ENCODE data around the gene RNF26.

The RNF26 gene

GRCh38 chr11:119315131-119316015, 19.0 kb upstream of the RNF26 start:
- in situ Hi-C loops (cut with HindIII; ENCODE audit: low sequenced_read_pairs): no loop called here

- in situ Hi-C loops (cut with HindIII; ENCODE audit: low sequenced_read_pairs): no loop called here
Measured at GRCh38 chr11:119316016-119316728, 18.2 kb upstream of the RNF26 start.

- in situ Hi-C loops (cut with HindIII; ENCODE audit: low sequenced_read_pairs): no loop called here
Measured at GRCh38 chr11:119316729-119317591, 17.4 kb upstream of the RNF26 start, which contains the start of gene MCAM. TSS of gene MCAM (minus strand) at chr11:119317130. CDS start at chr11:119317101, 29 bp downstream.

DNA sequence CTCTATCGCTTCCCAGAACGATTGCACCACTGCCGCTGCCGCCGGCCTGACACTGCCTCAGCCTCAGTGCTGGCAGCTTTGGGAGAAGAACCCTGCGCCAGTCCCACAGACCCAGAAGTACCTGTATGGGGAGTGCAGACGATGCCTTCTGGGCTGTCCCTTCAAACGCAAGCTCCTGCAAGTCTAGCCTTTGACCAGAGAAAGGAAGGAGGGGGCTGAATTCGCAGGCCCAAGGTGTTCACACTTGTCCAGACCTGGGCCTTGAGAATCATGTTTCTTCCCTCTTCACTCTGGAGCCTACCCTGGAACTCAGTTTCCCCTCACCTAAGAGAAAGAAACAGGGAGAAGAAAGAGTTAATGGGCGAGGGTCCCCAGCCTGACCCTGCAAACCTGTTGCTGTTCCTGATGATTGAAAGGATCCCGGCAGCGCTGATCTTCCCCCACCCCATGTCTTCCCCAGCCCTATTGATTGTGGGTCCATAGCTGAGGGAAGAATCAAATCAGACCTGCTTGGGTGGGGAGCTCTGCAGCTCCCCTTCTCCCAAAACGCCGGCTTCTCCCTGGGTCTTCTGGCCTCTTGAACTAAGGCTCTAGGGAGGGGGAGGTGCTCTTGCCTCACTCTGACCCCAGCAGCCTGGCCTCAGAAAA, 16.6 kb upstream of the RNF26 start:
- in situ Hi-C loops (cut with HindIII; ENCODE audit: low sequenced_read_pairs): no loop called here

- in situ Hi-C loops (cut with HindIII; ENCODE audit: low sequenced_read_pairs): no loop called here
Measured at GRCh38 chr11:119318240-119319135, 15.8 kb upstream of the RNF26 start.

GRCh38 chr11:119319136-119319699, 15.1 kb upstream of the RNF26 start:
- in situ Hi-C loops (cut with HindIII; ENCODE audit: low sequenced_read_pairs): no loop called here

GRCh38 chr11:119319700-119320239, 14.6 kb upstream of the RNF26 start:
- in situ Hi-C loops (cut with HindIII; ENCODE audit: low sequenced_read_pairs): no loop called here

- in situ Hi-C loops (cut with HindIII; ENCODE audit: low sequenced_read_pairs): no loop called here
Measured at GRCh38 chr11:119320240-119320775, 14.0 kb upstream of the RNF26 start.

GRCh38 chr11:119320776-119321524, 13.4 kb upstream of the RNF26 start:
- in situ Hi-C loops (cut with HindIII; ENCODE audit: low sequenced_read_pairs): no loop called here

DNA sequence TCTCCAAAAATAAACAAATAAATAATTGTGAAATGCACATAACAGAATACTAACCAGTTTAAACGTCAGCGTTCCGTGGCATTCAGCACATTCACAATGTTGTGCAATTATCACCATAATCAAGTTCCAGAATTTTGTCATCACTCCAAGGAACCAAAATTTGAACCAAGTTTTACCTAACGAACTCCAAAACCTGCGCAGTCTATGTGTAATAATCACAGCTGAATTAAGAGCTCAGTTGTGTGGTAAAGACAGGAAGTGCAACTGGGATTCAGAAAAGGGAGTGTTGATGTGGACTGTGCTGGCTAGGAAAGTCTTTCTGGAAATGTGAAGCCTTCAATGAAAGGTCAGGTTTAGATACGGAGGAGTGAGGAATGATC, 12.0 kb upstream of the RNF26 start:
- in situ Hi-C loops (cut with HindIII; ENCODE audit: low sequenced_read_pairs): no loop called here

DNA sequence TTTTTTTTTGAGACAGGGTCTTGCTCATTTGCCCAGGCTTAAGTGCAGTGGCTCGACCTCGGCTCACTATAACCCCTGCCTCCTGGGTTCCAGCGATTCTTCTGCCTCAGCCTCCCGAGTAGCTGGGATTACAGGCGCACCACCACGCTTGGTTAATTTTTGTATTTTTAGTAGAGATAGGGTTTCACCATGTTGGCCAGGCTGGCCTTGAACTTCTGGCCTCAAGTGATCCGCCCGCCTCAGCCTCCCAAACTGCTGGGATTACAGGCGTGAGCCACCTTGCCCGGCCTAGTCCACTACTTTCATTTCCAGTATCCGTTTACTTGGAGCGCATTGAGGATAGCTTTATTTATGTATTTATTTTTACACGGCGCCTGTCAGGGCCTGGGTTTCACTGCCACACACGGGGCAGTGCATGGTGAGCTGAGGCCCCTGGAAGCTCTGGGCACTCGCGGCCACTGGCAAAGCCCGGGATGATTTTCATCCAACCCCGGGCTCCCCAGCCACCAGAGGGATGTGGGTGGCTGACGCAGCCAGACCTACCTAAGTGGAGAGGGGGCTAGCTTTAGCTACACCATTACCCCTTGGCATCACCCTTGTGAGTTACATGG, 11.3 kb upstream of the RNF26 start:
- in situ Hi-C loops (cut with HindIII; ENCODE audit: low sequenced_read_pairs): no loop called here

DNA sequence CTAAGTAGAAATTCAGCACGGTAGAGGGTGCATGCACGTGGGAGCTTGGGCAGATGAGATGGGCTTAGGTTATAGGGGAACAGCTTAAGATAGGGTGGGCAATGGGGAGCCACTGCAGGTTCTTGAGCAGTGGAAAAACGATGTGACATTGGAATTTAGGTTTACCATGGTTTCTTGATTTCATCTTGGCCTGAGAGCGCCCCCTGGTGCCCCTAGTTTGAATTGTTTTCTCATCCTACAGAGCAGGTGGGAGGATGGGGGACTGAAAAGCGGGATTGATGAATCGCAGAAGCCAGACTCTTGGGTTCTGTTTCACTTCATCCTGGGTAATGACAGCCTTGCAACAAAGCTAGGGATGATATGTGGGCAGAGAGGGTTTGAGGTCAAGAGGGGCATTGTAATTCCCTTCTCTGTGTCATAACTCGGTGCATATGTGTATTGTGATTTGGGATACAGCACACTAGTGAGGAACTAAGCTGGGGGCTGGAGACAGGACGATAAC, 10.7 kb upstream of the RNF26 start:
- in situ Hi-C loops (cut with HindIII; ENCODE audit: low sequenced_read_pairs): no loop called here

DNA sequence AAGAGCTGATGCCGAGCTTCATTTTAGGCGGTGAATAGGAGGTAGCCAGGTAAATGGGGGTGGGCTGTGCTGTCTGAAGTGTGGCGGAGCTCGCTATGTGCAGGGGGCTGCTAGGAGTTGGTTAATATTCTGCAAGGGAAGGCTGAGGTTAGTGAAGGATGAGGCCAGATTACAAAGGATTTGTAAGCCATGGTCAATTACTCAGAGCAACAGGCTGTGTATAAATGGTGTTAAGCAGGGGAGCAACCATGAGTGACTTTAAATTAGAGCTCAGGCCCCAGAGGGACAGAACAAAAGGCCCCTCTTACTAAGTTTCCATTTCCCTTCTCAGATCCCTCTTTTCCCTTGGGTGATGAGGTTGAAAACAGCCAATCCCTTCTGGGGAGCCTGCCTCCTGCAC, 10.1 kb upstream of the RNF26 start:
- in situ Hi-C loops (cut with HindIII; ENCODE audit: low sequenced_read_pairs): no loop called here

DNA sequence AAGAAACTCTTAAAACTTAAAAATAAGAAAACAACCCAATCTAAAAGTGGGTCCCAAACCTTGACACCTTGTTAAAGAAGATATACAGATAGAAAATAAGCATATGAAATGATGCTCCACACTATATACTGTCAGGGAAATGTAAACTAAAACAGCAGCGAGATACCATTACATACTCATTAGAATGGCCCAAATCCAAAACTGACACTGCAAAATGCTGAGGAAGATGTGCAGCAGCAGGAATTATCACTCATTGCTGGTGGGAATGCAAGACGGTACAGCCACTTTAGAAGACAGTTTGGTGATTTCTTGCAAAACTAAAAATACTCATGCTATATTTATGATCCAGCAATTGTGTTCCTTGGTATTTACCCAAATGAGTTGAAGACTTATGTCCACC, 5.0 kb upstream of the RNF26 start:
- in situ Hi-C loops (cut with HindIII; ENCODE audit: low sequenced_read_pairs): no loop called here

- in situ Hi-C loops (cut with HindIII; ENCODE audit: low sequenced_read_pairs): no loop called here
Measured at GRCh38 chr11:119330237-119330636, 4.1 kb upstream of the RNF26 start.

DNA sequence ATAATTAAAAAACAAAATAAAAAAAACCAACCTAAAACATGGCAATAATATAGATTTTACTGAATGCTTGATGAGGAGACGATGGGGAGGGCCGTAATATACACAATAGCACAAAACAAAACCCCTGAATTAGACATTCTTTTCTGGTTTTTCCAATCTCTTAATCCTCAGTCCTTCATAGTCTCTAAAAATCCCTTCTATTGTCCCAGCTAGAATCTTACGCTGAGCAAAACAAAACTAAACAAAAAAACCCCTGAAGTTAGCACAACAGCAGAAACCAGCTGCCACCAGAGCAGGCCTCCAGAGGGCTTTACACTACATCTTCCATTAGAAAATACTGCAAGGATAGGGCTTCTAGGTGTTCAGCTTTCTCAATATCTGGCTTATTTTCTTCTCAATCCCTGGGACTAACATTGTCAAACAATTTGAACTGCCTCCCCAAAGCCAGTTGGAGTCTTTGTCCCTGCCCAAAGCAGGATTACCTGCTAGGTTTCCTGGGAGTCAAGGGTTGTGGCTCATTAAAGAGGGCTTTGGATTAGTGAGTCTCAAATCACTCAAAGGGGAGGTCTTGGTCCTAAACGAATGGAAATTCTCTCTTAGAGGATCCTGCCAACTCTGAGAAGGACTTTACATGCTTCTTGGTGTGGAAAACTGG, 2.1 kb upstream of the RNF26 start:
- in situ Hi-C loops (cut with HindIII; ENCODE audit: low sequenced_read_pairs): no loop called here

DNA sequence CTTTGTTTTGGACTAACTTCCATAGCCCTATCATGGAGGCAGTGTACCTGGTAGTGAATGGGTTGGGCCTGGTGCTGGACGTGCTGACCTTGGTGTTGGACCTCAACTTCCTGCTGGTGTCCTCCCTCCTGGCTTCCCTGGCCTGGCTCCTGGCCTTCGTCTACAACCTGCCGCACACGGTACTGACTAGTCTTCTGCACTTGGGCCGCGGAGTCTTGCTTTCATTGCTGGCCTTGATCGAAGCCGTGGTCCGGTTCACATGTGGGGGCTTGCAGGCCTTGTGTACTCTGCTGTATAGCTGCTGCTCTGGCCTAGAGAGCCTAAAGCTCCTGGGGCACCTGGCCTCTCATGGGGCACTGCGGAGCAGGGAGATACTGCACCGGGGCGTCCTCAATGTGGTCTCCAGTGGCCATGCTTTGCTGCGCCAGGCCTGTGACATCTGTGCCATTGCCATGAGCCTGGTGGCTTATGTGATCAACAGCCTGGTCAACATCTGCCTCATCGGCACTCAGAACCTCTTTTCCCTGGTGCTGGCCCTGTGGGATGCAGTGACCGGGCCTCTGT, 846 bp downstream of the RNF26 start:
- in situ Hi-C loops (cut with HindIII; ENCODE audit: low sequenced_read_pairs): no loop called here

Measured in endothelial cell of hepatic sinusoid (primary cell).